ENCODE results near the gene ADK.
"Not testable (repeated sequence)": the region's sequence is repeated elsewhere in the genome, so short reads cannot be mapped to it uniquely, and the experiment has no call there.

ADK gene

GRCh38 chr10:74244097-74244685 lies 93.2 kb downstream of the ADK start:
- DNase-seq, result peak; percentile 51

- no peak for DNase-seq
Observed at GRCh38 chr10:74244807-74245206, 93.8 kb downstream of the ADK start.

GRCh38 chr10:74246495-74246894 lies 95.5 kb downstream of the ADK start:
- DNase-seq, result no peak

- no peak for DNase-seq
Observed at GRCh38 chr10:74249865-74250264, 98.8 kb downstream of the ADK start.

- no peak for DNase-seq
Observed at GRCh38 chr10:74255214-74255613, 104.2 kb downstream of the ADK start.

- no peak for DNase-seq
Observed at GRCh38 chr10:74255888-74256357, 104.9 kb downstream of the ADK start.

- no peak for DNase-seq
Observed at GRCh38 chr10:74262856-74263255, 111.8 kb downstream of the ADK start.

GRCh38 chr10:74263996-74264395 lies 113.0 kb downstream of the ADK start:
- no peak for DNase-seq

- DNase-seq, result no peak
Observed at GRCh38 chr10:74272288-74272687, 121.3 kb downstream of the ADK start.

- no peak for DNase-seq
Observed at GRCh38 chr10:74275755-74276290, 124.8 kb downstream of the ADK start.

- DNase-seq, result no peak
Observed at GRCh38 chr10:74276416-74276815, 125.4 kb downstream of the ADK start.

GRCh38 chr10:74282151-74282847 lies 131.3 kb downstream of the ADK start:
- no peak for DNase-seq

- no peak for DNase-seq
Observed at GRCh38 chr10:74282848-74283210, 131.8 kb downstream of the ADK start.

- DNase-seq, result no peak
Observed at GRCh38 chr10:74289188-74289587, 138.2 kb downstream of the ADK start.

GRCh38 chr10:74289951-74290350 lies 138.9 kb downstream of the ADK start:
- DNase-seq, result no peak

- DNase-seq, result no peak
Observed at GRCh38 chr10:74290708-74291107, 139.7 kb downstream of the ADK start.

- no peak for DNase-seq
Observed at GRCh38 chr10:74292871-74293427, 141.9 kb downstream of the ADK start.

GRCh38 chr10:74293686-74294371 lies 142.8 kb downstream of the ADK start:
- peak; percentile 70 for DNase-seq

GRCh38 chr10:74297389-74298080 lies 146.5 kb downstream of the ADK start:
- DNase-seq, result no peak

- not testable (repeated sequence) for DNase-seq
Observed at GRCh38 chr10:74300074-74300621, 149.1 kb downstream of the ADK start.

GRCh38 chr10:74300666-74301065 lies 149.6 kb downstream of the ADK start:
- DNase-seq, result no peak

GRCh38 chr10:74305730-74306129 lies 154.7 kb downstream of the ADK start:
- DNase-seq, result no peak

All from NCI-H146 (cell line).